HCT116 (cell line): ENCODE data around the gene CDH4. TPM values are rescaled to one million over a fixed set of nuclear protein-coding genes. Genes with fewer than 3 reads are reported as not detected.

Experiments
- ATAC-seq: fragments of 200-7000 bp; cut with Tn5 transposase; 2 replicates; pipeline ENCODE4 v1.9.1; 2020; ENCODE audit warnings: mild to moderate bottlenecking, moderate library complexity
- BruUV-seq: library from RNA; stranded (reverse); fragments of 400-500 nt; replicated peaks from 2 replicates; lab custom pipeline; 2021; lab: Mats Ljungman, UMichigan
- CTCF ChIA-PET: fragments of 300-600 bp; sonication (Branson Sonifier 250); formaldehyde crosslinking; loops from one replicate; lab custom pipeline; 2021; ENCODE audit warnings: antibody characterized with exemption; lab: Charles Lee
- POLR2A ChIA-PET: fragments of 300-600, 350-600 bp; sonication (Branson Sonifier 250); formaldehyde crosslinking; loops from one replicate; lab custom pipeline; 2021; ENCODE audit warnings: antibody characterized with exemption; lab: Charles Lee
- RAD21 ChIA-PET, 2 experiments: fragments of 300-600 bp; sonication (Branson Sonifier 250); formaldehyde crosslinking; loops; one replicate each; lab custom pipeline; 2023; ENCODE audit warnings: low total read pairs in 2 of 2; ENCODE audit not compliant: uncharacterized antibody in 2 of 2, unreplicated experiment in 2 of 2, low non-redundant PET in 1 of 2; lab: Charles Lee
- DNase-seq: peaks from one replicate; pipeline ENCODE4 v3.0.0-alpha.2; 2010; ENCODE audit warnings: low read depth, low spot score
- H2AFZ ChIP-seq: fragments of 200-600 bp; shearing (Covaris generic), sonication (generic); 2 replicates; pipeline ENCODE4 v1.6.1; 2017; ENCODE audit warnings: low read depth, mixed run types, mixed read lengths, antibody characterized with exemption, low read length; ENCODE audit not compliant: poor library complexity, severe bottlenecking
- H3K27ac ChIP-seq: 2 replicates; pipeline ENCODE4 v1.5.1; 2012; ENCODE audit warnings: low read depth, low read length
- H3K27me3 ChIP-seq: fragments of 200-600 bp; sonication (generic); 2 replicates; pipeline ENCODE4 v1.6.1; 2016; ENCODE audit warnings: mixed run types, low read length, mixed read lengths; ENCODE audit not compliant: insufficient read depth
- H3K36me3 ChIP-seq, 2 experiments: fragments of 200-500 bp in 1 of 2; fragments of 200-600 bp in 1 of 2; sonication (Bioruptor generic) in 1 of 2; sonication (generic) in 1 of 2; 2 replicates each; pipeline versions ENCODE4 v1.5.1 to v1.6.1; 2014 to 2016; ENCODE audit warnings: low read length in 2 of 2, inconsistent platforms in 1 of 2, mixed read lengths in 1 of 2, mixed run types in 1 of 2; ENCODE audit not compliant: insufficient read depth in 2 of 2, control insufficient read depth in 1 of 2
- H3K4me1 ChIP-seq, 2 experiments: fragments of 200-600 bp in 1 of 2; sonication (generic) in 1 of 2; 2 replicates each; pipeline versions ENCODE4 v1.5.1 to v1.6.1; 2012 to 2017; ENCODE audit warnings: low read length in 2 of 2, inconsistent platforms in 1 of 2, mild to moderate bottlenecking in 1 of 2, mixed read lengths in 1 of 2, mixed run types in 1 of 2, moderate library complexity in 1 of 2; ENCODE audit not compliant: insufficient read depth in 2 of 2, control insufficient read depth in 1 of 2
- H3K4me2 ChIP-seq: fragments of 200-600 bp; sonication (generic); 2 replicates; pipeline ENCODE4 v1.6.1; 2017; ENCODE audit warnings: mixed run types, low read length, mixed read lengths
- H3K4me3 ChIP-seq, 2 experiments: fragments of 200-600 bp in 1 of 2; sonication (generic) in 1 of 2; replicated peaks in 1 of 2; 2 replicates each; pipeline ENCODE4 v1.5.1; 2011 to 2016; ENCODE audit warnings: low read length in 2 of 2, control low read depth in 1 of 2, low read depth in 1 of 2, mild to moderate bottlenecking in 1 of 2, mixed read lengths in 1 of 2, mixed run types in 1 of 2
- H3K79me2 ChIP-seq: fragments of 200-600 bp; sonication (generic); 2 replicates; pipeline ENCODE4 v1.6.1; 2017; ENCODE audit warnings: mild to moderate bottlenecking, mixed run types, low read length, moderate library complexity, mixed read lengths; ENCODE audit not compliant: insufficient read depth
- H3K9ac ChIP-seq: fragments of 200-600 bp; sonication (generic); 2 replicates; pipeline ENCODE4 v1.6.1; 2016; ENCODE audit warnings: low read length, mixed read lengths
- H3K9me2 ChIP-seq: fragments of 200-600 bp; sonication (generic), shearing (Covaris generic); 2 replicates; pipeline ENCODE4 v1.6.1; 2017; ENCODE audit warnings: mixed run types, mild to moderate bottlenecking, moderate library complexity; ENCODE audit not compliant: insufficient read depth
- H3K9me3 ChIP-seq, 2 experiments: fragments of 200-500 bp in 1 of 2; fragments of 200-600 bp in 1 of 2; sonication (Bioruptor generic) in 1 of 2; sonication (generic) in 1 of 2; 2 replicates each; pipeline ENCODE4 v1.6.1; 2014 to 2017; ENCODE audit warnings: low read length in 2 of 2, mixed read lengths in 2 of 2, inconsistent platforms in 1 of 2, low read depth in 1 of 2, mild to moderate bottlenecking in 1 of 2, mixed run types in 1 of 2, moderate library complexity in 1 of 2; ENCODE audit not compliant: control insufficient read depth in 1 of 2, insufficient read depth in 1 of 2
- H4K20me1 ChIP-seq: fragments of 200-600 bp; sonication (generic), shearing (Covaris generic); 2 replicates; pipeline ENCODE4 v1.6.1; 2017; ENCODE audit warnings: mixed run types, mild to moderate bottlenecking, moderate library complexity; ENCODE audit not compliant: insufficient read depth
- JUND ChIP-seq: IDR thresholded peaks from 2 replicates; pipeline ENCODE4 v1.6.1; 2012
- MAX ChIP-seq: IDR thresholded peaks from 2 replicates; pipeline ENCODE4 v1.6.1; 2012
- SIN3A ChIP-seq: IDR thresholded peaks from 2 replicates; pipeline ENCODE4 v1.6.1; 2012; ENCODE audit warnings: low read depth
- TCF7L2 ChIP-seq: IDR thresholded peaks from 2 replicates; pipeline ENCODE4 v1.7.0; 2011; ENCODE audit warnings: borderline replicate concordance, inconsistent platforms; ENCODE audit not compliant: insufficient read depth, insufficient read length; ENCODE audit errors: extremely low read depth
- intact Hi-C: fragments of 100-400 bp; cut with micrococcal nuclease; formaldehyde crosslinking; loops from 2 replicates; pipeline ENCODE4 v1.10.0; 2022
- total RNA-seq: library from RNA; stranded (reverse); gene quantifications from one replicate; pipeline ENCODE4 v1.2.1, GENCODE V29; 2021; ENCODE audit not compliant: unreplicated experiment

The CDH4 gene
- total RNA-seq, 1 experiment from 2014 or later: not detected

GRCh38 chr20:61267241-61267640 lies 15.2 kb downstream of the CDH4 start:
- no peak for TF ChIP-seq MAX
- TF ChIP-seq TCF7L2: no peak
- BruUV-seq: no TSS peak
- intact Hi-C loops: no loop called here
- ChIA-PET RAD21 (no interaction called here), POLR2A (no interaction called here), CTCF (no interaction called here)
- Histone ChIP-seq H3K27me3 (no peaks in the 10 kb centered on the region), H3K9me3 (peaks cover 0 to 6% of the 10 kb centered on the region in 2 experiments; a peak in 1 of 4 replicates), H3K9ac (no peak overlapping the region), H4K20me1 (no peaks in the 10 kb centered on the region), H3K4me3 (no peak overlapping the region), H3K4me1 (no peaks in the 10 kb centered on the region), H3K36me3 (no peaks in the 10 kb centered on the region), H3K79me2 (no peaks in the 10 kb centered on the region), H3K27ac (no peak overlapping the region), H3K9me2 (no peaks in the 10 kb centered on the region), H2AFZ (no peak overlapping the region), H3K4me2 (no peak overlapping the region)
- DNase-seq (no peak), ATAC-seq (no peak)

DNA sequence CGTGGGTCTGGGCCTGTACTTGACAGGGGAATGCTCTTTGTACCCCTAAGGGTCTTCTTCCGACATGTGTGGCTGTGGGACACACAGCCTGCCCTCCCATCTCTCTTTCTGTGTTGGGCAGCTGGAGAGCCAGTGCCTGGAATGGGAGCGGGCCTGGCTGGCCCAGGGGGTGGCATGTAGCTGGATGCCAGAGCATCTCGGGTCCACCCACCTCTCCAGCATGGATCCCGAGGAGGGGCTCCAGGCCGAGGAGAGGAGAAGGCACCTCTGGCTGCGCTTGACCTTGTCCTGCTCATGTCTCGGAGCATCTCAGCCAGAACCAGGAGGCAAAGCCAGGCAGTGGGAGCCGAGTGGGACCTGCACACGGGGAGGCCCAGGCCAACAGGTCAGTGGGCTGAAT lies 16.0 kb downstream of the CDH4 start:
- H4K20me1 ChIP-seq: no peaks in the 10 kb centered on the region
- no peak overlapping the region for H2AFZ ChIP-seq
- DNase-seq (no peak), ATAC-seq (no peak)
- H3K4me1 ChIP-seq: no peaks in the 10 kb centered on the region
- ChIA-PET RAD21 (no interaction called here), POLR2A (no interaction called here), CTCF (no interaction called here)
- no peaks in the 10 kb centered on the region for H3K36me3 ChIP-seq
- no peak overlapping the region for H3K4me3 ChIP-seq
- H3K79me2 ChIP-seq: no peaks in the 10 kb centered on the region
- intact Hi-C loops: no loop called here
- no peaks in the 10 kb centered on the region for H3K9me2 ChIP-seq
- no peak overlapping the region for H3K4me2 ChIP-seq
- H3K9ac ChIP-seq: no peak overlapping the region
- no peak overlapping the region for H3K27ac ChIP-seq
- no peaks in the 10 kb centered on the region for H3K27me3 ChIP-seq
- no TSS peak for BruUV-seq
- peaks cover 0 to 6% of the 10 kb centered on the region in 2 experiments; a peak in 1 of 4 replicates for H3K9me3 ChIP-seq
- TF ChIP-seq JUND: no peak
- no peak for TF ChIP-seq SIN3A
